Uterus (tissue), 2 donors: ENCODE results near the gene RAC2.

Source experiments
- CTCF ChIP-seq, 4 experiments: fragments of 200-600 bp in 2 of 4; fragments of 450-650 bp in 2 of 4; sonication (generic) in 2 of 4; IDR thresholded peaks; one replicate each; pipeline ENCODE4 v1.5.1; 2016 to 2019; ENCODE audit warnings: antibody characterized with exemption in 4 of 4, mild to moderate bottlenecking in 2 of 4, moderate library complexity in 1 of 4
- POLR2A ChIP-seq, 2 donors: fragments of 450-650 bp; IDR thresholded peaks; one replicate each; pipeline ENCODE4 v1.6.1; 2016; ENCODE audit warnings: antibody characterized with exemption in 2 of 2, mild to moderate bottlenecking in 1 of 2, moderate library complexity in 1 of 2

- no peak for TF ChIP-seq POLR2A (IDR thresholded peaks at IDR 0.05)
- no peak for TF ChIP-seq CTCF (IDR thresholded peaks at IDR 0.05)
These were observed 33.3 kb upstream of the RAC2 start for GRCh38 chr22:37277384-37277783.
